Gastrocnemius medialis (tissue), 4 donors: Measurements from ENCODE around the gene ALG14. TPM values are rescaled to one million over a fixed set of nuclear protein-coding genes. Genes with fewer than 3 reads are reported as not detected.

Source experiments
- ATAC-seq, 2 donors: fragments of 150-250 bp; one replicate each; pipeline ENCODE4 v1.9.1; 2016
- DNase-seq, 2 donors: peaks; one replicate each; pipeline ENCODE4 v3.0.0-alpha.2; 2019
- H3K27ac ChIP-seq, 4 donors: fragments of 200-600 bp; sonication (generic); 1 replicate in 1 of 4; 2 replicates in 3 of 4; pipeline ENCODE4 v1.5.1; 2016 to 2018; ENCODE audit warnings: mild to moderate bottlenecking in 2 of 4, moderate library complexity in 1 of 4
- H3K27me3 ChIP-seq, 3 donors: fragments of 200-600 bp; sonication (generic) in 2 of 3; 1 replicate in 1 of 3; 2 replicates in 2 of 3; pipeline versions ENCODE4 v1.5.1 to v1.6.0; 2016 to 2019; ENCODE audit warnings: mild to moderate bottlenecking in 1 of 3, moderate library complexity in 1 of 3
- H3K36me3 ChIP-seq, 2 donors: fragments of 200-600 bp; sonication (generic) in 1 of 2; one replicate each; pipeline ENCODE4 v1.5.1; 2017 to 2018
- H3K4me1 ChIP-seq, 2 donors: fragments of 200-600 bp; sonication (generic) in 1 of 2; one replicate each; pipeline ENCODE4 v1.5.1; 2016 to 2017; ENCODE audit warnings: mild to moderate bottlenecking in 2 of 2
- H3K4me3 ChIP-seq, 4 donors: fragments of 200-600 bp; sonication (generic) in 3 of 4; 1 replicate in 1 of 4; 2 replicates in 3 of 4; pipeline ENCODE4 v1.5.1; 2016 to 2019; ENCODE audit warnings: mild to moderate bottlenecking in 2 of 4
- H3K9me3 ChIP-seq, 3 donors: fragments of 200-600 bp; sonication (generic) in 2 of 3; 1 replicate in 1 of 3; 2 replicates in 2 of 3; pipeline ENCODE4 v1.5.1; 2016 to 2019
- POLR2A ChIP-seq, 2 donors: fragments of 450-650 bp; IDR thresholded peaks; one replicate each; pipeline ENCODE4 v1.6.1; 2017; ENCODE audit warnings: antibody characterized with exemption in 2 of 2, mild to moderate bottlenecking in 2 of 2, moderate library complexity in 2 of 2
- in situ Hi-C, 4 donors: fragments of 200-750 bp; cut with MboI; loops; one replicate each; pipeline versions ENCODE4 v1.15.0 to v1.8.0; 2017; ENCODE audit warnings: low sequenced_read_pairs in 4 of 4
- intact Hi-C: fragments of 100-400 bp; cut with DNase I; formaldehyde crosslinking; loops from one replicate; pipeline ENCODE4 v1.15.1; 2023; ENCODE audit warnings: low total_unique reads
- total RNA-seq, 4 donors: library from RNA; depleted of rRNA; stranded (reverse); fragments of >200 nt; gene quantifications; one replicate each; pipeline versions ENCODE4 v1.1.0 to v1.2.3, GENCODE V29; 2016
- TF ChIP-seq, protein P1 (sequence below), 5 experiments: fragments of 450-650 bp in 3 of 5; fragments of 200-600 bp in 2 of 5; sonication (generic) in 2 of 5; IDR thresholded peaks in 4 of 5; conservative IDR thresholded peaks in 1 of 5; 1 replicate in 4 of 5; 2 replicates in 1 of 5; pipeline ENCODE4 v1.5.1; 2016 to 2019; ENCODE audit warnings: antibody characterized with exemption in 5 of 5, mild to moderate bottlenecking in 3 of 5, moderate library complexity in 3 of 5

Gene ALG14
- total RNA-seq, 4 donors from 2014 or later = 0.24 to 0.97 (median 0.77) TPM

DNA sequence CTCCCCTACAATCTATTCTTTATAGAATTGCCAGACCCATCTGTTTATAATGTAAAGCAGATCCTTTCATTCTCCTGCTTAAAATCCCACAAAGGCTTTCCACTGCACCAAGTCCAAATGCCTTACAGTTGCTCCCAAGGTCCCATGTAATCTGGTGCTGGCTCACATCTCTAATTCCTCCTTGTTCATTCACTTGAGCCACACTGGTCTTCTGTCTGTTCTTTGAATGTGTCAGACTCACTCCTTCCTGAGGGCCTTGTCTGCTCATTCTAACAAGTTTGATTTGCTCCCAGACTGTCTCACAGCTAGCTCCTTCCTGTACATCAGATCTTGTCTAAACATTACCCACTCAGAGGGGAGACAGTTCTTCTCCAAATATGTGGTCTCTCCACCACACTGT lies 38.9 kb downstream of the ALG14 start:
- in situ Hi-C loops = loop anchor here in 2 of 4 donors (25.0 kb wide), 2 partner anchors 522 to 547 kb away; no protein-coding TSS in a partner anchor
- intact Hi-C loops = no loop called here
- Histone ChIP-seq H3K27ac (no peak overlapping the region), H3K27me3 (no peaks in the 10 kb centered on the region), H3K9me3 (no peaks in the 10 kb centered on the region), H3K36me3 (no peaks in the 10 kb centered on the region), H3K4me3 (no peak overlapping the region), H3K4me1 (no peaks in the 10 kb centered on the region)
- TF ChIP-seq, protein P1, sequence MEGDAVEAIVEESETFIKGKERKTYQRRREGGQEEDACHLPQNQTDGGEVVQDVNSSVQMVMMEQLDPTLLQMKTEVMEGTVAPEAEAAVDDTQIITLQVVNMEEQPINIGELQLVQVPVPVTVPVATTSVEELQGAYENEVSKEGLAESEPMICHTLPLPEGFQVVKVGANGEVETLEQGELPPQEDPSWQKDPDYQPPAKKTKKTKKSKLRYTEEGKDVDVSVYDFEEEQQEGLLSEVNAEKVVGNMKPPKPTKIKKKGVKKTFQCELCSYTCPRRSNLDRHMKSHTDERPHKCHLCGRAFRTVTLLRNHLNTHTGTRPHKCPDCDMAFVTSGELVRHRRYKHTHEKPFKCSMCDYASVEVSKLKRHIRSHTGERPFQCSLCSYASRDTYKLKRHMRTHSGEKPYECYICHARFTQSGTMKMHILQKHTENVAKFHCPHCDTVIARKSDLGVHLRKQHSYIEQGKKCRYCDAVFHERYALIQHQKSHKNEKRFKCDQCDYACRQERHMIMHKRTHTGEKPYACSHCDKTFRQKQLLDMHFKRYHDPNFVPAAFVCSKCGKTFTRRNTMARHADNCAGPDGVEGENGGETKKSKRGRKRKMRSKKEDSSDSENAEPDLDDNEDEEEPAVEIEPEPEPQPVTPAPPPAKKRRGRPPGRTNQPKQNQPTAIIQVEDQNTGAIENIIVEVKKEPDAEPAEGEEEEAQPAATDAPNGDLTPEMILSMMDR (IDR thresholded peaks at IDR 0.05 in 4 of 5, conservative IDR thresholded peaks at IDR 0.05 in 1 of 5) = no peak
- no peak for TF ChIP-seq POLR2A (IDR thresholded peaks at IDR 0.05)
- no peak for DNase-seq
- no peak for ATAC-seq

DNA sequence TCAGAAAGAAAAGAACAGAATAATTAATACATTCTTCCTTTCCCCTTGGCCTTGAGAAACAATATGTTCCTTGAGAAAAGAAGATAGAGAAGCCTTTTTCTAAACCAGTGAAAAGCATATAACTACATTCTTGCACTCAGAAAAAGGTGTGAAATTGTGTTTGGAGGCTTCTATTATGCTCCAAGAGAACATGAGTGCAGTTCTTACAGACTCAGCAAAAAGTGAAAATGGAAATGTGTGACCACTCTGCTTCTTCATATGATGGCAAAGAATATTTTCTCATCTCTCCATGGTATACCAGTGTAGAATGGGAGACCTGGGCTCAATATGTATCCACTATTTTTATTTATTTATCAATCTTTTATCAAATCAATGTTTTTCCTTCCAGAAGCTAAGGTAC lies 43.2 kb downstream of the ALG14 start:
- in situ Hi-C loops = loop anchor here in 2 of 4 donors (25.0 kb wide), 2 partner anchors 517 to 542 kb away; no protein-coding TSS in a partner anchor

DNA sequence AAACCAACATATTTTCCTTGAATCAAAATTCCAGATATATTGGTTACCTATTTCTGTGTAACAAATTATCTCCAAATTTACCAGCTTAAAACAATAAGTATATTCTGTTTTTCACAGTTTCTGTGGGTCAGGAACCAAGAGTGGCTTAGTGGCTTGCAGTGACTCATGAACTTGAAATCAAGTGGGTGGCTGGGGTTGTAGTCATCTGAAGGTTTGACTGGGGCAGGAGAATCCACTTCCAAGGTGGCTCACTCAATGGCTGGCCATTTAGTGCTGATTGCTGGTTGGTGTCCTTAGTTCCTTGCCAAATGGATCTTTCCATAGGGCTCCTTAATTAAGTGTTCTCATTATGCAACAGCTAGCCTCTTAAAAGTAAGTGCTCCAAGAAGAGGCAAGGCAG lies 43.8 kb downstream of the ALG14 start:
- Histone ChIP-seq H3K36me3 (peaks cover 0 to 20% of the 10 kb centered on the region in 2 donors), H3K9me3 (no peaks in the 10 kb centered on the region), H3K27me3 (no peaks in the 10 kb centered on the region), H3K4me3 (no peak overlapping the region), H3K27ac (no peak overlapping the region), H3K4me1 (no peaks in the 10 kb centered on the region)
- no peak for DNase-seq
- no peak for ATAC-seq
- in situ Hi-C loops = loop anchor here in 2 of 4 donors (25.0 kb wide), 2 partner anchors 517 to 542 kb away; no protein-coding TSS in a partner anchor
- TF ChIP-seq, protein P1 (IDR thresholded peaks at IDR 0.05 in 4 of 5, conservative IDR thresholded peaks at IDR 0.05 in 1 of 5) = no peak
- no peak for TF ChIP-seq POLR2A (IDR thresholded peaks at IDR 0.05)
- intact Hi-C loops = loop anchor here (10.0 kb wide), 1 partner anchor 104 kb away; the partner anchor contains the start of gene CNN3

More for the DNA sequence above, 43.2 kb downstream of the ALG14 start:
- Histone ChIP-seq H3K9me3 (no peaks in the 10 kb centered on the region), H3K27ac (no peak overlapping the region), H3K4me3 (no peak overlapping the region), H3K27me3 (no peaks in the 10 kb centered on the region), H3K36me3 (peaks cover 0 to 20% of the 10 kb centered on the region in 2 donors), H3K4me1 (no peaks in the 10 kb centered on the region)
- ATAC-seq (no peak), DNase-seq (no peak)
- intact Hi-C loops = loop anchor here (10.0 kb wide), 1 partner anchor 105 kb away; the partner anchor contains the start of gene CNN3
- TF ChIP-seq, protein P1 (IDR thresholded peaks at IDR 0.05 in 4 of 5, conservative IDR thresholded peaks at IDR 0.05 in 1 of 5) = no peak
- no peak for TF ChIP-seq POLR2A (IDR thresholded peaks at IDR 0.05)

DNA sequence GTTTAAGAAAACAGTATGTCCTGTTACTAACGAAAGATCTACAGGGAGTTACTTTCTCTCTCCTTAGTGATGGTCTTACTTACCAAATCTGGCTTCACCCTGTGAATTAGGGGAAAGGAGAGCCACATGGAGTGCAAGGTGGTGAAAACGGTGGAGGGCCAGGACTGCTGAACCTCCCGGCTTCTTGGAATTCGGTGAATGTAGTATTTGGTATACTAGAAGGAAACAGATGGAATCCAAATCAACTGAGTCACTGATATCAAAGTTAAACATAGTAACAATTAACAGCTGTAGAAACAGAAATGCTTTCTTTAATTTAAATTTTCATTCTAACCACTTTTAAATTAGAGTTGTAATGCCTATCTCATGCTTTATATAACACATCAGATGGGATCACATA lies 45.7 kb downstream of the ALG14 start:
- Histone ChIP-seq H3K27ac (no peak overlapping the region), H3K4me3 (no peak overlapping the region), H3K27me3 (no peaks in the 10 kb centered on the region), H3K36me3 (peaks cover 0 to 20% of the 10 kb centered on the region in 2 donors), H3K9me3 (no peaks in the 10 kb centered on the region), H3K4me1 (peaks cover 0 to 3% of the 10 kb centered on the region in 2 donors)
- intact Hi-C loops = loop anchor here (10.0 kb wide), 1 partner anchor 102 kb away; the partner anchor contains the start of gene CNN3
- in situ Hi-C loops = loop anchor here in 2 of 4 donors (25.0 kb wide), 2 partner anchors 515 to 540 kb away; no protein-coding TSS in a partner anchor
- ATAC-seq = no peak
- no peak for DNase-seq
- TF ChIP-seq, protein P1 (IDR thresholded peaks at IDR 0.05 in 4 of 5, conservative IDR thresholded peaks at IDR 0.05 in 1 of 5) = no peak
- TF ChIP-seq POLR2A (IDR thresholded peaks at IDR 0.05) = no peak
